Measurements from ENCODE around the gene LYST.

GRCh38 chr1:235688096-235688495 lies 178.6 kb downstream of the LYST start:
- TF ChIP-seq CTCF (IDR thresholded peaks at IDR 0.05) (no peak), POLR2A (IDR thresholded peaks at IDR 0.05) (no peak)
